GM21390 (cell line): ENCODE results near the gene NRIP2.
"Not testable (repeated sequence)": the region's sequence is repeated elsewhere in the genome, so short reads cannot be mapped to it uniquely, and the experiment has no call there.

Experiments
- ATAC-seq: cut with Tn5 transposase; IDR thresholded peaks from one replicate; pipeline ENCODE4 v1.9.1; 2021; ENCODE audit not compliant: unreplicated experiment

NRIP2 gene, protein sequence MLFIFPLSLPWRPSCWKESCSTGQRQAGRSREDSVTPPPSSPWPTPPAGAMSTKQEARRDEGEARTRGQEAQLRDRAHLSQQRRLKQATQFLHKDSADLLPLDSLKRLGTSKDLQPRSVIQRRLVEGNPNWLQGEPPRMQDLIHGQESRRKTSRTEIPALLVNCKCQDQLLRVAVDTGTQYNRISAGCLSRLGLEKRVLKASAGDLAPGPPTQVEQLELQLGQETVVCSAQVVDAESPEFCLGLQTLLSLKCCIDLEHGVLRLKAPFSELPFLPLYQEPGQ

DNA sequence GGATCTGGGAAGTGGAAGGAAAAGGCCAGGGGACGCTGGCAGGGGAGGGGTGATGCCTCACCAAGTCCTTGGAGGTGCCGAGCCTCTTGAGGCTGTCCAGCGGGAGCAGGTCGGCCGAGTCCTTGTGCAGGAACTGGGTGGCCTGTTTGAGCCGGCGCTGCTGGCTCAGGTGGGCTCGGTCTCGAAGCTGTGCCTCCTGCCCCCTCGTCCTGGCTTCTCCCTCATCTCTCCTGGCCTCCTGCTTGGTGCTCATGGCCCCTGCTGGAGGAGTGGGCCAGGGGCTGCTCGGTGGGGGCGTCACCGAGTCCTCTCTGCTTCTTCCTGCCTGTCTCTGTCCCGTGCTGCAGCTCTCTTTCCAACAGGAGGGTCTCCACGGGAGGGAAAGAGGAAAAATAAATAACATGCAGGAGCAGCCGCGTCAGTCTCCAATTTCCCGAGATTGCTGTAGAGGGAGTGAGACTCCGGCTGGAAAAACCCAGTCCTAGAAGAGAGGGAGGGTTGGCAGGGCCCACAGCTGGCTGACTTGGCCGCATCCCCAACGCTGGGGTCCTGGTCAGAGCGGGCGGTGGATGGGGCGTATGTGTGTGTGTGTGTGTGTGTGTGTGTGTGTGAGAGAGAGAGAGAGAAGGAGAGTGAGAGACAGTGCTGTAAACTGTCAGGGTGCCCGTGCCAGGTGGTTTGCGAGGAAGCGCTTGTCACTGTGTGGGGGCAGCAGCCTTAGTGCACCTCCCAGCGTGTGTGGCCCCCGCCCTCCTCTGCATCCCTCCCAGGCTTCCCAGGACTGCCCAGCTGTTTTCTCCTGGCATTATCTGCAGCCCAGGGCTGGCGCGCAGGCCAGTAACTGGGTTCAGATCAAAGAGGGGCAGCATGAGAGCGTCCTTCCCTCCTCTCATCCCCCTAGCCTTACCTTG, at the start of gene NRIP2:
TSS of gene NRIP2 (minus strand) at position 455 of the 911 bp plus-strand sequence. CDS start at position 403, 52 bp downstream.
- no peak for ATAC-seq

DNA sequence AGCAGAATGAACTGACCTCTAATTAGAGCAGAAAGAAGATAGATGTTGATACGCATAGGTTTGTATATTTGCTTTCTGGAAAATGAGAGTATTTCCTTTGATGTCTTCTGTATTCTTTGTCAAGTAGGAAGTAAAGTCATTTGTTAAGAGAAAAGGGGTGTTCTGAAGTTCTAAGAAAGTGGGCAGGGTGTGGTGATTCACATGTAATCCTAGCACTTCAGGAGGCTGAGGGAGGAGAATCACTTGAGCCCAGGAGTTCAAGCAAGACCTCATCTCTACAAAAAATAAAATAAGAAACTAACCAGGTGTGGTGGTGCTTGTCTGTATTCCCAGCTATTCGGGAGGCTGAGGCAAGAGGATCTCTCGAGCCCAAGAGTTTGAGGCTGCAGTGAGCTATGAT, 45.0 kb upstream of the NRIP2 start:
- ATAC-seq = no peak

- ATAC-seq = no peak
These were observed 43.3 kb upstream of the NRIP2 start for GRCh38 chr12:2877953-2878732.

DNA sequence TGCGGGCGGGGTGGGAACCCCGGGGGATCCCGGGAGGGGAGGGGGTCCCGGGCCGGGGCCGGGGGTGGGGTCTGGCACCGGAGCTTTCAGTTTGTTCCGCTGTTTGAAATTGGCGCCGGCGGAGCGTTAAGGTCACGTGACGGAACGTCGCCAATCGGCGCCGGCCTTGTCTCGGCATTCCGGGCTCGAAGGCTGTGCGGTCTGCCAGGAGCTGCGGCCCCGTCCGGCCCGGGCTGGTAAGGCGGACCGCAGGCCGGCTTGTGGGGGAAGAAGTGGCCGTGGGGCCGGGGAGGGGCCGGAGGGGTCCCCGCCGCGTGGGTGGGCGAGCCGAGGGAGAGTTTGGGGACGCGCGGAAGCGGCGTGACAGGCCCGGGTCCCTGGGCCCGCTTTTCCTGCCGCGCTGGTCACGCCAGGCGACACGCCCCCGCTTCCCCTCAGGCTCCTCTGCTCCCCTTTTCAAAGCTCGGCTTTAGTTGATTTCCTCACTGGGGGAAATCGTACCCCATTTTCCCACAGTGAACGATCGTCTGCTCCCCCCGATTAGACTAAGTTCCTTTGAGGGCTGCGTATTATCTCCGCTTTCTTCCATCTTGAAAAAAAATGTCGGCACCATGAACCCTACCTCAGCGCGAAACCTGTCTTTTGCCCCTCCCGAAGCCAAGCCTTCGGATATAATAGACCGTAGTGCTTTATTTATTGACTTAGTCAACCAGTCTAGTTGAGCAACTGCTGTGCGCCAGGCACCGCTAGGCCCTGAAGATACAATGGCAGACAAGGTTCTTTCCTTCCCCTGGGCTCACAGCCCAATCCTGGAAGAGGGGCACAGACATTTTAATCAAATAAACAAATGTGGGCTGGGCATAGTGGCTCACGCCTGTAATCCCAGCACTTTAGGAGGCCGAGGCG, 42.5 kb upstream of the NRIP2 start, which contains the start of the genes FOXM1 and RHNO1:
TSS of gene FOXM1 (minus strand) at position 128 of the 906 bp plus-strand sequence. CDS start 2,696 bp downstream, outside the sequence.
TSS of gene RHNO1 (plus strand) at position 177 of the 906 bp plus-strand sequence. CDS start 8,144 bp downstream, outside the sequence.
- ATAC-seq = peak; percentile 75

DNA sequence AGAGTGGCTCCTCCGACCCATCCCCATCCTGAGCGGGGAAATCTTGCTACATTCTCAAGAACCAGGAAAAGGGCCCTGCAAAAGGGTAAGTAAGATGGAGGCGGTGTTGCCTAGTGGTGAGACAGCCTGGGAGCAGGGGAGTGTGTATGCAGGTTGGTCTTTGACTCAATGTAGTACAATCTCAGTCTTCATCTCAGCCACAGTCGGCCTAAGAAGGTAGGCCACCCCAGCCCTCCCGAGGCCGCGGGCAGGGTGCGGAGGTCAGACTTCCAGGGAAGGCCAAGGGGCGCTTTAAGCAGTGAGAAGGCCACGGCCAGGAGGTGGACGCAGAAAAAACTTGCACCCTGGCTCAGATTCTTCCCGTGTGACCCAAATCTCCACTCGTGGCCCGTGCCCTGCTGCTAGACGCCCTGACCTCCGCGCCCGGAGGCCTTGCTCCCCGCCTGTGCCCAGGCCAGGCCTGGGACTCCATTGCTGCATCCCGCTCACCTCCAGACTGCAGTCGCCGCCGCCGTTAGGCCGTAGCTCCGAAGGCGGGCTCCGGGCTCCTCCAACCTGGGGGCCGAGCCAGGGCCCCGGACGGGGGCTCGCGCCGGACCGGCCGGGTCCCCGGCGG, 41.7 kb upstream of the NRIP2 start:
- peak; percentile 33 for ATAC-seq

GRCh38 chr12:2868986-2869632, 34.3 kb upstream of the NRIP2 start:
- not testable (repeated sequence) for ATAC-seq

DNA sequence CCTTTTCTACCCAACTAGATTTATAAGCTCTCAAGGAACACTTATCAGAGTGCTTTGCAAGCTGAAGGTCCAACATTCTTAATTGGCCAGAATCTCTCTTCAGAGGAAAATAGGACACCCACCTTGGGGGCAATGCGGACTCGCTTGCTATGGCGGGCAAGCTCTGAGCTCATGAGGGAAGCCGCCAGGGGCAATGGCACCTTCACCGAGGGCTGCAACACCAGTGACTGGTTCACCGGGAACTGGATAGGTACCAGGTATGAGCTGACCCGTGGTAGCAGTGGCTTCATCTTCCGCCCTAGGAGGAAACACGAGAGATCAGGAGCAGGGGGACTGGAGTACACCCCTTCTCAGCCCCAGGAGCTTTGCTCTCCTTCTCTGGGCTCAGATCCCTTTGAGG, 29.4 kb upstream of the NRIP2 start:
- no peak for ATAC-seq

GRCh38 chr12:2863402-2863801, 28.6 kb upstream of the NRIP2 start:
- not testable (repeated sequence) for ATAC-seq

DNA sequence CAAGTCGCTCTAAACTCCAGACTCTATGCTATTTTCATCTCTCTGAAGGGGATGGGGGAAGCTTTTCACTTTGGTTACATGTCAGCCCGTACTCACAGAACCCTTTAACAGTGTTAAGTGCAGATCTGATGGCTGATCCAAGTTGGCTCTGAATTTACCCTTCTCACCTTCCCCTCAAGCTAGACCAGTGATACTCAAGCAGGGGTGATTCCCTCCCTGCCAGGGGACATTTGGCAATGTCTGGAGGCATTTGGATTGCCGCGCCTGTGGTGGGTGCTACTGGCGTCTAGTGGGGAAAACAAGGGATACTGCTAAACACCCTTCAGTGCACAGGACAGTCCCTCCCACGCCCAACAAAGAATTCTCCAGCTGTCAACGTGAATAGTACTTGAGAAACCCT, 28.0 kb upstream of the NRIP2 start:
- ATAC-seq = no peak

GRCh38 chr12:2860170-2860569, 25.3 kb upstream of the NRIP2 start:
- ATAC-seq = no peak

- ATAC-seq = no peak
These were observed 24.1 kb upstream of the NRIP2 start for GRCh38 chr12:2858944-2859421.

DNA sequence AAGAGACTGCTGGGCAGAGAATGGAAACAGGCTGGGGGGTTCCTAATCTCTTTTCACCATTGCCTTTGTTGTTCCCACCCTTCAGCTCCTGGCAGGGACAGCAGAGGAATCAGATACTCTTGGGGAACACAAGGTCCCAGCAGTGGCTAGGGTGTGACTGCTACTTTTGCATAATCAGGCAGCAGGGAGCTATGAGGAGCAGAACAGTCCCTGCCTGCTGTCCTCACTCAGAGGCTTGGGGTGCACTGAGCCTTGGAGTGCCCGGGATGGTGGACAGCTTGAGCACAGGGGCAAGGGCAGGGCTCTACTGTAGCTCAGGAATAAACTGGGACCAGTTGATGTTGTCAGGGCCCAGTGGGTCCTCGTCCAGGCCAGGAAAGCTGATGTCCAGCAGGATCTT, 23.5 kb upstream of the NRIP2 start:
- no peak for ATAC-seq

DNA sequence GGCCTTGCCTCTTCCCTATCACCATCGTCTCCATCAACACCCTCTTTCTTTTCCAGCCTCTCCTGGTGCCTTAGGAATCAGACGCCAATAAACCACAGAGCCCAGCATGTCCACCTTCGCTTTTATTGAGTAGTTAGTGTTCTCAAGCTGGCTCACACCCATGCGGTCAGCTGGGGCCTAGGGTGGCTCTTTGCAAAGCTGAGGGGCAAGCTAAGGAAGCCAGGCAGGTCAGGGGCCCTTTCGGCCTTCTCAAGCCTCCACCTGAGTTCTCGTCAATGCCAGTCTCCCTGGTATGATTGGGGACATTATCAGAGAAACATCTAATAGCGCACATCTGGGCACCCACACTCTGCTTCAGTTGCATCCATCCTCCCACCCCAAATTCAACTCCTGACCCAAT, 22.7 kb upstream of the NRIP2 start:
- no peak for ATAC-seq

DNA sequence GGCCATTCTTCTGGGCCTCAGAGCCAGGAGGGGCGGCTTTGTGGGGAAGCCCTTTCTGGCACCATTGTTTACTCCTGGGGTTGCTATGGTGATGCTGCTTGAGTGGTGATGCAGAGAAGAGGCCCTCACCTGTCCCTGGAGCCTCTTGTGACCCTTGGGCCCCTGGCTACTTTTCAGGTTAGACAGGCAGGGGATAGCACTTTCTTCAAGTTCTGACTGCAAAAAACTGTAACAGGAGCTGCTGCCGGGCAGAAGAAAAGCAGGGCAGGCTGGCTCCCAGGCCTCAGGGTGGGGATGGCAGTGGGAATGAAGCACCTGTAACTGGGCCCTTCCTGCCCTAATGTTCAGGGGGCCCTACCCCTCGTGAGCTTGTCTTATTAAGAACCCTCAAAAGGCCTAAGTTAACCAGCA, 22.2 kb upstream of the NRIP2 start, which contains the start of gene TEX52:
TSS of gene TEX52 (minus strand) at position 19 of the 411 bp plus-strand sequence. CDS start at position 6, 13 bp downstream.
- no peak for ATAC-seq

- no peak for ATAC-seq
These were observed 21.2 kb upstream of the NRIP2 start for GRCh38 chr12:2856051-2856450.

DNA sequence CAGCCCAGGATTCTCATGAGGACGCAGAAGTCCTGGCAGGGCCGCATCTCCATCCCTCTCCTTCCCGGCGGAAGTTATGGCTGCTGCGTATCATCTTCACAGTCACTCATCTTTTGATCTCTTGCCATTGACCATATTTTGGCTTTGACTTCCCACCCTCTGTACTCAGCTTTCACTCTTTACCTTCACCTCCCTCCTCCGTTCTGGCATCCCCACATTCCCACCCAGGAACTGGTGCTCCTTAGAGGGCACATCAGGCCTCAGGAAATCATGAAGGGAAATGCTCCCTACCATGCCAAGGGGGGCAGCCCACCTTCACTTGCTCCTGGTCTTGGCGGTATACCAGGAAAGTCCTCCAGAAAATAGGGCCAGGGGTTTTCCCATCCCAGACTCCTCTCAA, 20.7 kb upstream of the NRIP2 start:
- no peak for ATAC-seq

DNA sequence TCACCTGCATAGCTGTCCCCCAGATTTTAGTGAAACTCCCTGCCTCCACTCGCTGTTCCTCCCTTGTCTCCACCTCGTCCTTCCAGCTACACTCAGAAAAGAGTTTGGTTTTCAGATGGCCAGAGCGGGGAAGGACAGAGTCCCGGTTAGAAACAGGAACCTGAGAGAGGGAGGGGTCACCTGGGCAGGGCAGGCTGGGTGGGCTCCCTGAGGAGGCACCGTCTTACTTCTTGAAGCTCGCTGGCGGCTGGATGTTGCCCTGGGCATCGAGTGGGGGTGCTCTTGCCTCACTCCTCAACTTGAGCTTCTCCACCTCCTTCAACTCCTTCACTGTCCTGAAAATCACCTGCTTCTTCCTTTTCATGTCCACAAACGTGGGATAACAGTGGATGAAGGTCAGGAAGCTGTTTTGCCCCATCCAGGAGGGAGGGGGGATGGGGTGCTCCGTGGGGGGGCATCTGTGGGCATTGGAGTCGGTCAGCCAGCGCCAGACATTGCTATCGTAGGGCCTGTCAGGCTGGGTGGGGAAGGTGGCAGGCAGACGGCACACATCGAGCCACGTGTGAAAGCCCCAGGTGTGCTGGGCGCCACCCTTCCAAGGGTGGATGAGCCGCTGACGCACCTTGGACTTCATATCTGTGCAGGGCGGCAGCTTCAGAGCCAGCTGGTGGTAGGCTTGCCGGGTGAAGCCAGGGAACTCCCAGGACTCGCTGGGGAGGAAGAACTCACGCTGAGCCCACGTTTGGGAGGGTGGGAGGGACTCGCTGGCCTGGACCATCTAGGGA, 20.0 kb upstream of the NRIP2 start:
- ATAC-seq = no peak

GRCh38 chr12:2853626-2854025, 18.8 kb upstream of the NRIP2 start:
- no peak for ATAC-seq
